Retinal pigment epithelial cell (primary cell): ENCODE measurements around the gene TBC1D1.
"Not testable (repeated sequence)": the region's sequence is repeated elsewhere in the genome, so short reads cannot be mapped to it uniquely, and the experiment has no call there.

Experiments used
- DNase-seq: peaks from one replicate; pipeline ENCODE4 v3.0.0-alpha.2; 2010; ENCODE audit warnings: low read depth
- H3K4me3 ChIP-seq: 2 replicates; pipeline ENCODE4 v1.5.1; 2011; ENCODE audit warnings: mild to moderate bottlenecking, low read length, control low read depth, moderate library complexity
- CTCF ChIP-seq: conservative IDR thresholded peaks from 2 replicates; pipeline ENCODE4 v1.5.1; 2011; ENCODE audit warnings: low read depth, low read length, control low read depth, inconsistent platforms

Gene TBC1D1

GRCh38 chr4:38013461-38014366, 122.8 kb downstream of the TBC1D1 start:
- no peak for DNase-seq
- no peak overlapping the region for H3K4me3 ChIP-seq
- no peak for TF ChIP-seq CTCF

GRCh38 chr4:38014421-38014852, 123.6 kb downstream of the TBC1D1 start:
- DNase-seq = no peak
- no peak for TF ChIP-seq CTCF
- H3K4me3 ChIP-seq = no peak overlapping the region

GRCh38 chr4:38015886-38016515, 125.1 kb downstream of the TBC1D1 start:
- DNase-seq = no peak
- H3K4me3 ChIP-seq = no peak overlapping the region
- TF ChIP-seq CTCF = no peak

GRCh38 chr4:38016698-38017097, 125.8 kb downstream of the TBC1D1 start:
- no peak for DNase-seq
- TF ChIP-seq CTCF = no peak
- no peak overlapping the region for H3K4me3 ChIP-seq

- TF ChIP-seq CTCF = no peak
- no peak for DNase-seq
- H3K4me3 ChIP-seq = no peak overlapping the region
Observed at GRCh38 chr4:38017609-38018008, 126.7 kb downstream of the TBC1D1 start.

GRCh38 chr4:38020386-38020785, 129.5 kb downstream of the TBC1D1 start:
- H3K4me3 ChIP-seq = no peak overlapping the region
- DNase-seq = no peak
- TF ChIP-seq CTCF = no peak

- H3K4me3 ChIP-seq, DNase-seq: not testable (repeated sequence)
Observed at GRCh38 chr4:38020961-38021360, 130.1 kb downstream of the TBC1D1 start.
